ENCODE results near the gene GPR17. TPM values are rescaled to one million over a fixed set of nuclear protein-coding genes. Genes with fewer than 3 reads are reported as not detected.

GPR17 gene
- total RNA-seq, 1 experiment from 2014 or later, result 0.35 TPM

DNA sequence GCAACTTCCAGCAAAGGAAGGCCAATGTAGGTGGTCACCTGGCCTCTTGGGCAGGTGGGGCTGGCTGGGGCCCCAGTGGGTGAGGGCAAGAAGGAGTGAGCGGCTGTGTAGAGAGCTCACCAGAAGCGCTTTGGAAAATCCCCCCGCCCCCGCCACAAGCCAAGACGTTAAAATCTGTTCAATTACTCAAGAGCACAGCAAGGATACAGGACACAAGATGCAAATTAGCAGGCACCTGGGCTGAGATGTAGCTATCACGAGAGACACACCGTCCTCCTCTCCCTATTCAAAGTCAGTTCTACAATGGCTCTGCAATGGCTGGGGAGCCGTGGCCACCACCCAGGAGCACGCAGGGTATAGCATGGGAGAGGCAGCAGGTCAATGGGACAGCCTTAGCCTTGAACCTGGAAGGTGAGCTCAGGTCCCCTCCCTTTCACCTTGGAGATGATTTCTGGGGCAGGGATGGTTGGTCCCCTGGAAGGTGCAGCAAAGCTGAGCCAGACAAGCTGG is 38.5 kb upstream of the GPR17 start:
- H4K8ac ChIP-seq (replicated peaks; ENCODE audit: insufficient read length, low read depth, low read length), result no peak overlapping the region
- Mint-ChIP-seq H3K9me3 (no peaks in the 10 kb centered on the region; a peak in 2 of 5 replicates), H3K27ac (no peak overlapping the region), H3K36me3 (ENCODE audit: insufficient read depth in 1 of 3, low read depth in 3 of 3) (no peaks in the 10 kb centered on the region; a peak in 1 of 7 replicates), H3K4me3 (no peak overlapping the region), H3K27me3 (ENCODE audit: low read depth) (peaks cover 2% of the 10 kb centered on the region; the same call in 1 of the 2 replicates), H3K4me1 (no peaks in the 10 kb centered on the region)
- no peak overlapping the region for H2AFZ ChIP-seq (ENCODE audit: low read length)
- no peaks in the 10 kb centered on the region for H3K23me2 ChIP-seq (ENCODE audit: insufficient read length, low read depth, low read length, poor library complexity, severe bottlenecking)
- H3K27me3 ChIP-seq (ENCODE audit: insufficient read depth, low read length), result no peaks in the 10 kb centered on the region
- DNase-seq, result peak; percentile 12
- no CpG with 5 or more reads among the region's 9 CpGs for WGBS (ENCODE audit: extremely low coverage, insufficient read length, low lambda C conversion rate)
- H2BK5ac ChIP-seq (ENCODE audit: insufficient read length, low read length), result no peak overlapping the region
- H2BK15ac ChIP-seq (ENCODE audit: low read depth, low read length), result no peak overlapping the region
- no peaks in the 10 kb centered on the region for H4K20me1 ChIP-seq (ENCODE audit: control insufficient read depth, insufficient read depth, insufficient read length)
- no peak overlapping the region for H3K56ac ChIP-seq (ENCODE audit: insufficient read length, low read depth, low read length)
- H3K4me1 ChIP-seq (ENCODE audit: insufficient read depth, low read length), result no peaks in the 10 kb centered on the region
- no peak overlapping the region; the same call in 1 of the 2 replicates for H3K14ac ChIP-seq (ENCODE audit: insufficient read depth, low read length)
- H3K18ac ChIP-seq (ENCODE audit: insufficient read length, low read depth, low read length), result no peak overlapping the region
- TF ChIP-seq, protein P1, sequence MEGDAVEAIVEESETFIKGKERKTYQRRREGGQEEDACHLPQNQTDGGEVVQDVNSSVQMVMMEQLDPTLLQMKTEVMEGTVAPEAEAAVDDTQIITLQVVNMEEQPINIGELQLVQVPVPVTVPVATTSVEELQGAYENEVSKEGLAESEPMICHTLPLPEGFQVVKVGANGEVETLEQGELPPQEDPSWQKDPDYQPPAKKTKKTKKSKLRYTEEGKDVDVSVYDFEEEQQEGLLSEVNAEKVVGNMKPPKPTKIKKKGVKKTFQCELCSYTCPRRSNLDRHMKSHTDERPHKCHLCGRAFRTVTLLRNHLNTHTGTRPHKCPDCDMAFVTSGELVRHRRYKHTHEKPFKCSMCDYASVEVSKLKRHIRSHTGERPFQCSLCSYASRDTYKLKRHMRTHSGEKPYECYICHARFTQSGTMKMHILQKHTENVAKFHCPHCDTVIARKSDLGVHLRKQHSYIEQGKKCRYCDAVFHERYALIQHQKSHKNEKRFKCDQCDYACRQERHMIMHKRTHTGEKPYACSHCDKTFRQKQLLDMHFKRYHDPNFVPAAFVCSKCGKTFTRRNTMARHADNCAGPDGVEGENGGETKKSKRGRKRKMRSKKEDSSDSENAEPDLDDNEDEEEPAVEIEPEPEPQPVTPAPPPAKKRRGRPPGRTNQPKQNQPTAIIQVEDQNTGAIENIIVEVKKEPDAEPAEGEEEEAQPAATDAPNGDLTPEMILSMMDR (conservative IDR thresholded peaks at IDR 0.05), result no peak
- no peak overlapping the region for H3K4ac ChIP-seq (ENCODE audit: low read depth, low read length)
- H3K9me3 ChIP-seq (ENCODE audit: control insufficient read depth, low read depth, low read length), result no peaks in the 10 kb centered on the region
- no peaks in the 10 kb centered on the region for H3K79me2 ChIP-seq (ENCODE audit: insufficient read depth, low read length)
- no peak overlapping the region for H2BK20ac ChIP-seq (ENCODE audit: low read depth, low read length, poor library complexity, severe bottlenecking)
- H4K5ac ChIP-seq (ENCODE audit: insufficient read length, low read depth, low read length), result no peak overlapping the region
- H2BK120ac ChIP-seq (ENCODE audit: low read depth, low read length, poor library complexity, severe bottlenecking), result no peak overlapping the region
- no peak overlapping the region for H3K4me2 ChIP-seq (ENCODE audit: insufficient read depth, insufficient read length, low read length)
- no peak overlapping the region for H3K23ac ChIP-seq (ENCODE audit: insufficient read length, low read depth, low read length)
- no peak overlapping the region for H4K91ac ChIP-seq (ENCODE audit: insufficient read length, low read depth, low read length)
- no peak overlapping the region for H3K27ac ChIP-seq (ENCODE audit: insufficient read length, low read depth, low read length)
- no peak overlapping the region for H3K9ac ChIP-seq (ENCODE audit: extremely low read depth, insufficient read length, low read length)
- no peak overlapping the region for H2AK5ac ChIP-seq (ENCODE audit: insufficient read length, low read length)
- H3T11ph ChIP-seq (ENCODE audit: low read length), result no peak overlapping the region
- no peaks in the 10 kb centered on the region for H3K79me1 ChIP-seq (ENCODE audit: insufficient read depth, low read depth, low read length, poor library complexity, severe bottlenecking)
- H2BK12ac ChIP-seq (ENCODE audit: insufficient read length, low read depth, low read length), result no peak overlapping the region

Measured in H9 (cell line).